ENCODE data around the gene OR10G8.

- TF ChIP-seq POLR2AphosphoS5 (IDR thresholded peaks at IDR 0.05; ENCODE audit: low read depth, low read length) = no peak
- no peak for TF ChIP-seq TAF1 (IDR thresholded peaks at IDR 0.05; ENCODE audit: borderline replicate concordance, insufficient read depth, low read length)
Measured at GRCh38 chr11:124052966-124053365, 26.4 kb downstream of the OR10G8 start.
